8988T (cell line): ENCODE results near the gene MMP8.
A peak's percentile ranks its signal among the peaks of the same experiment; 100 is the strongest.

Experiments
- DNase-seq: peaks from one replicate; pipeline ENCODE4 v3.0.0; 2011

MMP8 gene

DNA sequence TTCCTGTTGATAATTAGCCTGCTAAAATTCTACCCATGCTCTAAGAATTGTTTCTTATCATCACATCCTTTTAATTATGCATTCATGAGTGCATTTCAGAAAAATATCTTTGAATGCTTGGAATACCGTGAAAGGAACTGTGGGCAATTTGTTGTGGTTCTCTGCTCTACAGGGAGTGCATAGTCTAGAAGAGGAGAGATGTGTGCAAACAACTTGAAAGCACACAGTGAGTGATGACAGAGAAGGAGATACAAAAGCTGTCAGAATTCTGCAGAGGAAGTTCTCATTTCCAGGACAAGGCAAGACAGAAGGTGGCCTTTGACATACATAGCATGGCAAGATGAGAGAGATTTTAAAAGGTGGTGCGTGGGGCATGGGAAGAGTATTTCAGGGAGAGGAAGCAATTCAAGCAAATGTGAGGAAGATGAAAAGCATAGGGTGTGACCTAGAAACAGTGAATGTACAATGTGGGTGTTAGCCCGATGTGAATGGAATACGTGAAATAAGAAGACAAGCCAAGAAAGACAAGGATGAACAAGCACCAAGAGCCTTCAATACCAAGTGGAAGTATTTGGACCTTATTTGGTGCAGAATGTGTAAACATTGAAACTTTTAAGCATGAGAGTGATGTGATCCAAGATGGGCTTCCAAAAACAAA lies 5.0 kb downstream of the MMP8 start:
- no peak for DNase-seq

DNA sequence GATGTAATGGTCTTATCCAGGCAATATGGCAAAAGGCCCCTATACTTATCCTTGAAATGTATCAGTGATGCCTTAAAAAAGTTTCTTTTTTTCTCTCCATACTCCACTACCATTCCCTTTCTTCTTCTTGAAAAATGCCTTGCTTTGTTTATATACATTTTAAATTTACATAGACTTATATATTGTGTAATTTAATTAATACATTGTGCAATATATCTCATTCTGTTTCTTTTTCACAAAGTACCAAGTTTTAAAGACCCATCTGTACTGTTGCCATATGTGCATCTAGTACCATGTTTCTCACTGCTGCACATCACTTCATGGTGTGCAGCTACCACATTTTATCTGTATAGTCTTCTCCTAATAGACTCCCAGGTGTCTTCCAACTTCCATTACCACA lies 7.5 kb downstream of the MMP8 start:
- no peak for DNase-seq

- DNase-seq: no peak
Measured at GRCh38 chr11:102716527-102716926, 8.2 kb downstream of the MMP8 start.

- DNase-seq: no peak
Measured at GRCh38 chr11:102712137-102712536, 12.6 kb downstream of the MMP8 start.

DNA sequence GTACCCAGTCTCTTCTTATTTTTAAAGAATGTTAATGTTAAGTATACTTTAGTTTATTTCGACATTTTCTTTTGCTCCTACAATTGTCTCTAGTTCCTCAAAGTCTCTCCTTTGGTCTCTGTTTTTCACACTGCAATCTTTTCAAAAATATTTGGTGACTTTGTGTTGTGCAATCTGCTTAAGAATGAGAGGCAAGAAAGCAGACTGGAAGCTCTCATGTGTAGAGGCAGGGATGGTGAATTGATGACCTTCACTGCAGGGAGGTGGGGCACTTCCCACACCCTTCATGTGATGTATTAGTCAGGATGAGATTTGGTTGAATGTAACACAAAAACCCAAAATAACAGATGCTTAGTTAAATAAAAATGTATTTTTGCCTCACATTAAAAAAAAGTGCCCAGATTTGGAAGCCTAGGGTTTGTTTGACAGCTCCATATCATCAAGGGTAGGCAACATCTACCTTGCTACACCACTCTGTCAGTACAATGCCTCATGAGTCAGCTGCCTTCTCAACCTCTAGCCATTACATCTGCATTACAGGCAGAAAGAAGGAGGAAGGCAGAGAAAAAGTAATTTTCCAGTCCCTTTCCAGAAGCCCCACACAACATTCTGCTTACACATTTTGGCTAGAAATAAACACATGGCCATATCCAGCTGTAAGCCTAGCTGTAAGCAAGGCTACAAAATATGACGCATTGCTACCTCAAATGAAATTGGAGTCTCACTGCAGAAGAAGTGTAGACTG lies 15.4 kb downstream of the MMP8 start:
- DNase-seq: no peak

DNA sequence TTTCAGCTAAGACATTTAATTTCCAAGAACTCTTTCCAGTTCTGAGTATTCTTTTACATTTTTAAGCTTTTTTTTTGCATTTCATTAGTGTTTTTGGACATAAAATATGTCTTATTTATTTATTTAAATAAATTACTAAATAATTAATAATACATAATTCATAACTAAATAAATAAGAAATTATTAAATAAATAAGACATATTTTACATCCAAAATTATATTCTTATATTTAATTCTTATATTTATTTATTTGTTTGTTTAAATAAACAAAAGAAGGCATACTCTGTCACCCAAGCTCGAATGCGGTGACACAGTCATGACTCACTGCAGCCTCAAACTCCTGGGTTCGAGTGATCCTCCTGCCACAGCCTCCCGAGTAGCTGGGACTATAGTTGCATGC lies 16.1 kb downstream of the MMP8 start:
- DNase-seq: no peak

- DNase-seq: no peak
Measured at GRCh38 chr11:102705626-102706025, 19.1 kb downstream of the MMP8 start, which contains the start of gene MMP27. MMP27 (minus strand) TSS chr11:102705769; CDS start chr11:102705714, 55 bp downstream.

GRCh38 chr11:102704841-102705240 lies 19.9 kb downstream of the MMP8 start:
- no peak for DNase-seq

DNA sequence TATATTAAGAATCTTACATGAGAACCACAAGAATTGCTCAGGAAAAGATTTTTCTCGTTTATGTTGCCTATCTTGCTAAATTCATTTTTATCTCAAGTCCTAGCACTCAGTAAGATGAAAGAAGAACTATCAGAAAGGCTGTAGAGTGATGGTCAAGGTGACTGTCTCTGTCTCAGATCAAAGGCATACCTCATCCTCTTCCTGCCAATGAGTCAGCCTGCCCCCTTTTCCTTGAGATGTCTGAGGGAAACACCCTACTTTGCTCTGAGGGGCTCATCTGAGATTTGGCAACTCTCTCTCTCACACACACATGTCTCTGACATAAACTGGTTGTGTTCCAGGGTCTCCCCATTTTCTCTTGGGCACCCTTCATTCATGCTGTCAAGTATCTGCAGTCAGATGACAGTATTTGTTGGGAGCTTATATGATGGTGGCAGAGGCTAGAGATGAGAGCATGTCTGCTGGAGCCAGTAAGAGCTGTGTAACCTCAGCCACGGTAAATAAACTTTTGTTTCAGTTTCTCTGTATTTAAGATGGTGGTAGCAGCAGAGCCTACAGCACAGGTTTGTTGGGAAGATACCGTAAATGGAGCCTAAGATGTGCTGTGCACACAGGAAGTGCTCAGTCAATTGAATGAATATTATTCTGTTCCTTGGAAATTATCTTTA lies 20.8 kb downstream of the MMP8 start:
- DNase-seq: no peak

DNA sequence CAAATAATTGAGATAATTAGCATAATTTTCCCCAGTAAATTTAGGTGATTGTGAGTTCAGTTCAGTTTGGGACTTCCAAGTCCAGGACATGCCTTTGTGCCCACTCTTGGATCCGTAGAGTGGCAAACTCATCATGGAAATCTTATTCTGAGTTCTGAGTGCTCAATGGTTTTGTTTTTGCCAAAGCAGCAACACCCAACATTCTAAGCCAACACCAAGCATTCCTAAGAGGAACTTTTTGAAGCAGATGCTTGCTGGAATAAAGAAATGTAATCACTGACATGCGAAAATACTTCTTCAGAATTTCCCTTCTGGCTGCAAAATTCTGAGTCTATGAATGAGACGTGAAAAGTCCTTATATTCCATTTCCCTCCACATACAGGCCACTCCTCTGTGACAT lies 29.6 kb downstream of the MMP8 start:
- no peak for DNase-seq

- no peak for DNase-seq
Measured at GRCh38 chr11:102685754-102686153, 39.0 kb downstream of the MMP8 start.

DNA sequence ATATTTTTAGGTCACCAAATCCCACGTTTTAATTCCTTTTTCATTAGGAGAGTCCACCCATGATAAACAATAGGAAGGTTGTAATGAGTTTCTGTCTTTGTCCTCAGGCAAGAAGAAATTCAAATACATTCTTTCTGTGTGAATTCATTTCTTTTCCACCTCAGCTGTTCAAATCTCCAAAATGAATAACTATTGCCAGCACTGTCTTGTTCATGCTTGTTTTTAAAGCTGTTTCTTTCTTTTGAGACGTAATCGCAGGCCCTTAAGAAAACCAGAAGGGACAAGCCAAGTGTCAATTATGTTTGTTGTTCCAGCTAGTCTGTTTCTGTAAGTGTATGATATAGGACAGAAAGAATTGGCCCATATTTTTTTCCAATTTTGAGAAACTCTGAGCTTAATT lies 39.4 kb downstream of the MMP8 start:
- no peak for DNase-seq

DNA sequence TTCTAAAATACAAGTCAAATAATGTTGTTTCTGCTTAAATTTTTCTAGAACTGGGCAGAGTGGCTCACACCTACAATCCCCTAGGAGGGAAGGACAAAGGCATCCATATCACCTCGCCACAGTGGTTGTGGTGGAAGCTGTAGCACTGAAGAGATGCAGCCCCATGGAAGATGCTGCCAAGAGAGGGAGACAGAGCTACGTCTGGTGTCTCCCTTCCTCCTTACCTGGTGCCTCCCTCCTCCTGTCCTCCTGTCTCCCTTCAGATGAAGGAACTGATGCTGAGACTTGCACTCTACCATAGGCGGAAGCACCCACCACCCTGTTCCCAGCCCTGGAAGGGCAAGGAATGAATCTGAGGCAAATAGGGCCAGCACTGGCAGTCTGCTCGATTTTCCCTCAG lies 41.5 kb downstream of the MMP8 start:
- no peak for DNase-seq

- no peak for DNase-seq
Measured at GRCh38 chr11:102680945-102681344, 43.8 kb downstream of the MMP8 start.

- DNase-seq: no peak
Measured at GRCh38 chr11:102678022-102678421, 46.7 kb downstream of the MMP8 start.

- DNase-seq: no peak
Measured at GRCh38 chr11:102676084-102676483, 48.7 kb downstream of the MMP8 start.

DNA sequence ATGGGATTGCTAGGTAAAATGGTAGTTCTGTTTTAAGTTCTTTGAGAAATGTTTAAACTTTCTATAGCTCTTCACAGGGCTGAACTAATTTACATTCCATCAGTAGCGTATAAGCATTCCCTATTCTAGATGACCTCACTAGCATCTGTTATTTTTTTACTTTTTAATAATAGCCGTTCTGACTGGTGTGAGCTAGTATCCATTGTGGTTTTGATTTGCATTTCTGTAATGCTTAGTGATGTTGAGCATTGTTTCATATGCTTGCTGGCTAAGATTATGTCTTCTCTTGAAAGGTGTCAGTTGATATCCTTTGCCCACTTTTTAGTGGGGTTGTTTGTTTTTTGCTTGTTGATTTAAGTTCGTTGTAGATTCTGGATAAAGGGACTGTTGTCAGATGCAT lies 55.1 kb downstream of the MMP8 start:
- no peak for DNase-seq

DNA sequence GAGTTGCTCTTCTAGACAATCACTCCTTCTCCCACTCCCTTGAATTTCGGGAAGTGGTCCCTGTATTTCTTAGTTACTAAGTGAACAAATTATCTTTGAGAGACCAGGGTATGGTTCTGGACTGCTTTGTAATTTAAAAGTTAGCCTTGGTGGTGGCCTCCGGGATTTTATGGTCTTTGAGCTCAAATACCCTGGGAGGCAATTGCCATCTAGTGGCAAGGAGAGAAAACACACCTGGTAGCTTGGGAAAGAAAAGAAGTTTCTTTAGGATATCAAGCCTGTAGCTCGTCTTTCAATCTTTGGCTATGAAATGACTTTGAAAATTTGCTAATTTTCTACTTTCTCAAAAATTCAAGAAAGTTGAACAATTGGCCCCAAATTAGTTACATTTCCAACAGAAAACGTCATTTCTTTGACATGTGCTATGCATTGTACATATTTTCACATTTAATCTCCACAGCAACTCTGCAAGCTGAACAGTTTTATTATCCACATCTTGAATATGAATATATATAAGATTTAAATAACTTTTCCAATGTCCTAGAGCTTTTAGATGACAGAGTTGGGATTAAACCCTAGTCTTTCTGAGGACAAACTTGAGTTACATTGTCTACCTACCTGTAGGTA lies 58.3 kb downstream of the MMP8 start:
- peak; percentile 21 for DNase-seq

DNA sequence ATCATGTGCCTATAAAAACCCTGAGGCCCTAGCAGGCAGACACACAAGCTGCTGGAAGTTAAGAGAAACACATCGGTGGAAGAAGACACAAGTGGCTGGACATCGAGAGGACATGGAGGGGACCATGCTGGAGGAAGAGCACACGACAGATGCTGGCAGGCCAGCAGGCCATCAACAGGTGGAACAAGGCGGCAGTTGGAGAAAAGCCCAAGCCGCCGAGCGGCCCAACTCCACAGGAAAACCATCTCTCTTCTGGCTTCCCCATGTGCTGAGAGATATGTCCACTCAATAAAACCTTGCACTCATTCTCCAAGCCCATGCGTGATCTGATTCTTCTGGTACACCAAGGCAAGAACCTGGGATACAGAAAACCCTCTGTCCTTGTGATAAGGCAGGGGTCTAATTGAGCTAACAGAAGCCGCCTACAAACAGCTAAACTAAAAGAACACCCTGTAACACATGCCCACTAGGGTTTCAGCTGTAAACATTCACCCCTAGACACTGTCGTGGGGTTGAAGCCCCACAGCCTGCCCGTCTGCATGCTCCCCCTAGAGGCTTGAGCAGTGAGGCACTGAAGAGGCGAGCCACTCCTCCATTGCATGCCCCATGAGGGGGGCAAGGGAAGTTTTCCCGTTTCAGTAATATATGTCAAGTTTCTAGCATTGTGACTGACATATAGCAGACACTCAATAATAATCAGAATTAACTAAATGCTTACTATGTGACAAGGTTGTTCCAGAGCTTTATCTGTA lies 60.6 kb downstream of the MMP8 start:
- no peak for DNase-seq

- no peak for DNase-seq
Measured at GRCh38 chr11:102662607-102663006, 62.1 kb downstream of the MMP8 start.
